ENCODE results near the gene FUT8.

The FUT8 gene

DNA sequence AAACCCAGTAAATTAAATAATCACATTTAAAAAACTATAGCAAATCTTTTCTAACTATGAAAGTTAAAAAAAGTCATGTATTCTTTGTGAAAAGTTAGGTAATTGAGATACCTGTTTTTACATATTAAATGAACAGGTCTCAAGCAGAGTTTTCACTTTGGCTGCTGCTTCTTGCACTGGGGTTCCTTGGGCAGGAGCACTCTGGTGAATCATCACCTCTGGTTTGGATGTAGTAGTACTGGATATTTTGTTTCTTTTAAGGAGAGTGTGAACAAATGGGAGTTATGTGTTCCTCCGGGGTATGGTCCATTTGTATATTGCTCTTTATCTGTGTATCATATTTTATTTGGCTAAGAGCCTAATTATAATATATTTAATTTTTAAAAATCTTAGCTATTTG lies 82.7 kb downstream of the FUT8 start:
- no peak for DNase-seq (ENCODE audit: low read depth)

DNA sequence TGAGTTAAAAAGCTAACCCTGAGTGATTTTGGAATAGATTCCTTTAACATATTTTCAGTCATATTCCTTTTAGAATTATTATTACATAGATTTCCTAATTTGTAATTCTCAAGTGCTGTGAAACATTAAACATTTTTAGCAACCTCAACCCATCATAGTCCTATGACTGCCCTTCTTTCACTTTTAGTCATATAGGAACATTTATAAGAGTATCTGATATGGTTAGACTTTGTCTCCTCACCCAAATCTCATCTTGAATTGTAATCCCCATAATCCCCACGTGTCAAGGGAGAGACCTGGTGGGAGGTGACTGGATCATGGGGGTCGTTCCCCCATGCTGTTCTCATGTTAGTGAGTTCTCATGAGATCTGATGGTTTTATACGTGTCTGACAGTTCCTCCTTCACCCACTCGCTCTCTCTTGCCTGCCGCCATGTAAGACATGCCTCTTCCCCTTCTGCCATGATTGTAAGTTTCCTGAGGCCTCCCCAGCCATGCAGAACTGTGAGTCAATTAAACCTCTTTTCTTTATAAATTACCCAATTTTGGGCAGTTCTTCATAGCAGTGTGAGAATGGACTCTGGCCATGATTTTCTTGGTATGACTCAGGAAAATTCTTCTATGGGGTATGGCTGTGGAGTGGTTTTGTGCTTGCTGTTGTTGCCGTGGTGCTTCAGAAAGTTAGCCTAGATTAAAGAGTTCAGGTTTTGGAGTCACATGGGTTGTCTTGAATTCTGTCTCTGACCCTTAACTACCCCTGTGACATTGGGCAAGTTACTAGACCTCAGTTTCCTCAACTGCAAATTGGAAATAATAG lies 83.9 kb downstream of the FUT8 start:
- no peak for DNase-seq (ENCODE audit: low read depth)

DNA sequence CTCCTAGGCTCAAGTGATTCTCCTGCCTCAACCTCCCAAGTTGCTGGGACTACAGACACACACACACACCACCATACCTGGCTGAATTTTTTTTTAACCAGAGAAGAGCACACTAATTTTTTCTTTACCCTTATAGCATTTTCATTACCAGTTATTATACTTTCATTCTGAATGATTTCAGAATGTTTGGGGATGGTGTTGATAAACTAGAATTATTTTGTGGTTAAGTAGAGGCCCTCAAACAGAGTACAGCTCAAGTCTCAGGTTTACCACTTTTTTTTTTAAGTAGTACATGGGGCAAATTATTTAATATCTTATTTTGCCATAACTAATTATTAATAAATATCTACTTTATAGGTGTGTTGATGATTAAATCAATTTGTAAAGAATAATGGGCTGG lies 86.6 kb downstream of the FUT8 start:
- DNase-seq (ENCODE audit: low read depth), result no peak

DNA sequence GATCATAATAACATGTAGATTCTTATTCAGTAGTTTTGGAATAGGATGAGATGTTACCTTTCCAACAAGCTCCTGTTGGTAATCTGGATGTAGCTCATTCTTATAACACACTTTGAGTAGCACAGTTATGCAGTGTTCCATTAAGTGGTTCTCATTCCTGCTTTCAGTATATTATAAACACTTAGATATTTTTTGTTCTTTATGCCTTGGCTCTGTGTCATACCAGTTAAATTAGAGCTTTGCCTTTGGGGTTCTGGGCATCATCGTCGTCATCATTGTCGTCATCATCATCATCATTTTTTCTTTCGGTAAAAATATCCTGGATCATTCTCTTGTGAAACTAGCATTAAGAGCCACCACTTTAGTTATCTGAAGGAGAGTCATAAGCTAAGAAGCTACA lies 87.5 kb downstream of the FUT8 start:
- DNase-seq (ENCODE audit: low read depth), result no peak

DNA sequence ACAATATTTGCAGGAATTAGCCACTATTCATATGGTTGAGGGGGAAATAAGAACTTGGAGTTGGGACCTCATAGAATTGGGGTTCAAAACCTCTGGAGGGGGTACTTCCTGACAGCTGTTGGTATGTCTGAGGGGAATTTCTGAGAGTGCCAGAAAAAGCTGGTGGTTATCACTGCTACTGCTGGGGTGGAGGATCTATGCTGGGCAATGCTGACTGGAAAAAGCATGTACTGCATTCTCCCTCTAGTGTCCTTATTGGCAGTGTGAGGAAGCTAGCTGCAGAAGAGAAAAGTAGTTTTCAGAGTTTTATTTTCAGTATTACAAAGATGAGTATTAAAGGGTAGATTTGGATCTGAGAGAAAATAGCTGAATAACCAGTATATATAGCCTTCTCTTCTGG lies 88.8 kb downstream of the FUT8 start:
- no peak for DNase-seq (ENCODE audit: low read depth)

DNA sequence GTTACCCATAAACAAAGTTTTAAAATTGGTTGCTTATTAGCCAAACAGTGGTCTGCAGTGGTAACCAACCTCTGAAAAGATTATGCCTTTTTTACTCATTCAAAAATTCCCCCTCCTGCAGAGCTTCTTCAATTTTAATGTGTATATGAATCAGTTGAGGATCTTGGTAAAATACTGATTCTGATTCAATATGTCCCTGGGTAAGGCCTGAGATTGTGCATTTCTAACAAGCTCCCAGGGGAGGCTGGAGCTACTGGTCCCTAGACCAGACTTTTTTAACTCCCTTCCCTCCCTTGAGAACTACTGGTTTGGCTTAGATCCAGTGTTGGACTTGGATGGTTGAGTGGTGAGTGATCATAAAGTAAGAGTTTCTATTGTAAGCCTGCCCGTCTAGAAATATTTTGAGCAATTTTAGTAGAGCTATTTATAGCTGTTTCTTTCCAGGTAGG lies 90.2 kb downstream of the FUT8 start:
- no peak for DNase-seq (ENCODE audit: low read depth)

DNA sequence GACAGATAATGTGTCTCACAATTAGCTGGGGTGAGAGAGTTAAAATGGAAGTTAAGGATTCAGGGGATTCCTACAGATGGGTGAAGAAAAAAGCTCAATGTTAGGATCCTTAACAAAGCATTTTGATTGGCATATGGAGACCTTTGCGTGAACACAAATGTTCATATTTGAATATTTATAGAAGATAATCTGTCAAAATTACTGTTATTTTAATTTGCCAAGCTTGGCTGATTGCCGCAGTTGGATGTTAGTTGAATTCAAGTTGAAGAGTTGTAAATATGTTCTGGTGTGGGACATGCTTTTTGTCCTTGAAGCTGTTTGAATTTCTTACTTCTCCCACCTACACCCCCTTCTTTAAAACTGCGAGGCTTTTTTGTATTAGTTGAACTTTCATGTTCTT lies 91.2 kb downstream of the FUT8 start:
- no peak for DNase-seq (ENCODE audit: low read depth)

DNA sequence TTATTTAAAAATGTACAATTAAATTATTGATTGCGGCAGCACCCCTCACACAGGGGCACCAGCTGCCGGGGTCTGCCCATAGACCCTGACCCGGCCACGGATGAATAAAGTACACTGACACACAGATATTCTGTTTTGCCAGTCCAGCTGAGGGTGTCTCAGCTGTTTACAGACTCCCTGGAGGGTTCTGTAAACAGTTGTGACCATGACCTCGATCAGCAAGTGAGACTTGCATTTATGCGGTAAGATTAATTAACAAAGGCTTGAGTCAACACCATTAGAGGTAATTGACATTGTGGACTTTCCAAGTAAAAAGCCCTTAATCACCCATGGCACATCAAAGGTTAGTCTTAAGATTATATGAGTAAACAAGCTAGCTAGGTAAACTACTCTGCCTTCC lies 94.3 kb downstream of the FUT8 start:
- no peak for DNase-seq (ENCODE audit: low read depth)

DNA sequence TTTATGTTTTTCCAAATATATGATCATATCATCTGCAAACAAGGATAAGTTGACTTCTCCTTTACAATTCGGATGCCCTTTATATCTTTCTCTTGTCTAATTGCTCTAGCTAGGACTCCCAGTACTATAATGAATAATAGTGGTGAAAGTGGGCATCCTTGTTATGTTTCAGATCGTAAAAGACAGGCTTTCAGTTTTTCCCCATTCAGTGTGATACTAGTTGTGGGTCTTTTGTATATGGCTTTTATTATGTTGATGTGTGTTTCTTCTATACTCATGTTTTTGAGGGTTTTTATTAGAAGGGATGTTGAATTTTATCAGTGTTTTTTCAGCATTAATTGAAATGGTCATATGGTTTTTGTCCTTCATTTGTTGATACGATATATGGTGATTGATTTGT lies 97.3 kb downstream of the FUT8 start:
- DNase-seq (ENCODE audit: low read depth), result no peak

DNA sequence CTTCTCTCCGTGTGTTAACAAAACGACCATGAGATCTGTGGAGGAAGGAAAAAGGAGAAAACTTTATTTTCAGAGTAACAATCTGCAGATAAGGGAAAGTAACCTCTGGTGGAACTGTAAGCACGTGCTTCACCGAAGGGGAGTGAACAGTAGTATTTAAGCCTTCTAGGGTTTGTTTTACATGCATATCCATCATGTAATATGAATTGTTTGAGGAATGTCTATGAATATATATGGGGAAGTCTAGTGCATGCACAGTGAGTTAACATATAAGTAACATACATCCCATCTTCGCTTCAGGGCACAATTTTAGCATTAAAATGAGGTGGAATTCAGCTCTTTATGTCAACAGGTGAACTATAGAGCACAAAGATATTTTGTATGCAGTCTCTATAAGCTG lies 101.1 kb downstream of the FUT8 start:
- no peak for DNase-seq (ENCODE audit: low read depth)

DNA sequence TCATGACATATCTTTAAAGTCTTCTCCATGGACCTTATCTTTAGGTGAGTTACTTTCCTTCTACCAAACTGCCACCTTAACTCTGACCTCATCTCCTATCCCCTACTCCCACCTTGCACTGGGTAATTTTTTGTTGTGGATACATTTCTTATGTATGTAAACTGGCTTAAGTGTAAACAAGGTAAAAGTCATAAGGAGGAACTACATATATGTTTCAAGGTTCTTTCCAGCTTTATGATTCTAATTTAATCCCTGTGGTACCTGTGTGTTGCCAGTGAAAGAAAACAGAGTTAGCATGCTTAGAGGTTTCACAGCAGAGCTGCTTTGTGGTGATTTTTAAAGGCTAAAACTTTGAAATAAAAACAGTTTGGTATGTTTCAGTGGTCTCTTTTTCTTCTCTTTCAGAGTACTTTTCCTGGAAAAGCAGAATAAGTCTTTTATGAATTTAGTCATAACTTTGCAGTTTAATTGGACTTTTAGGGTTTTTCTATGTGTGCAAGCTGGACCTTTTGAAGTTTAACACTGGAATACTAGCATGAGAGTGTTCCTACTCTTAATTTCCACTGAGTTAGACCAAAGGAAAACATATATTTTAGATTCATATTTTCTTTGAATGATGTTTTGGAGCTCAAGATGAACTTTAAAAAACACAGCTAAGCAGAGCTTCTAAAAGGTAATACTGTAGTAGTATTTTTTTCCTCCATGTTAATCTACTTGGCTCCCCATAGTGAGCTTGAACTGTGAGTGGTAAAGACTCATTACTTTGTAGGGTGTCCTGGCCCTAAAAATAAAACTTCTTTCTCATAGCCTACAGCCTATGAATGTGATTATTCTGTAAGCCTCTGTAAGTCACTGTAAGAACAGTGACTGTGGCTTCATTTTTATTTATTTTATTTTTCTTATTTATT lies 105.4 kb downstream of the FUT8 start:
- DNase-seq (ENCODE audit: low read depth), result no peak

DNA sequence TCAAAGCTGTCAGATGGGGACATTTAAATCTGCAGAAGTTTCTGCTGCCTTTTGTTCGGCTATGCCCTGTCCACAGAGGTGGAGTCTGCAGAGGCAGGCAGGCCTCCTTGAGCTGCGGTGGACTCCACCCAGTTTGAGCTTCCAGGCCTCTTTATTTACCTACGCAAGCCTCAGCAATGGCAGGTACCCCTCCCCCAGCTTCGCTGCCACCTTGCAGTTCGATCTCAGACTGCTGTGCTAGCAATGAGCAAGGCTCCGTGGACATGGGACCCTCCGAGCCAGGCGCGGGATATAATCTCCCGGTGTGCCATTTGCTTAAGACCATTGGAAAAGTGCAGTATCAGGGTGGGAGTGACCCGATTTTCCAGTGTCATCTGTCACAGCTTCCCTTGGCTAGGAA lies 115.5 kb downstream of the FUT8 start:
- no peak for DNase-seq (ENCODE audit: low read depth)

DNA sequence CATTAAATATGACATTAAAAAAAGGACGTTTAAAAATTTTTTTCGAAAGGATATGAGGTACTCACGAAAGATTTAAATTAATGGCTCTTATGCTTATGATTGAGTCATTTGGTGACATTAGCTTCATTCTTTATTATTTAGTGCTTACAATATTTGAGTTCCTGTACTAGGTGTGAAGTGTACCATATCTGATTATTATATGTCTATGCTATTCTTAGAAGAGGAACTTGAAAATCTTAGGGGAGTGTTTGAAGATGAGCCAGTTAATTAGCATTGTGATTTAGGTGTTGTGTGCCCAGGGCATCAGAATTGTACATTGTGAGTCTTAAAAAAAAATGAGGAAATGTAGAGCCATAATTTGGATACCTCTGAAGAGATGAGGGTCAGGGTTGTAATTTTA lies 118.6 kb downstream of the FUT8 start:
- DNase-seq (ENCODE audit: low read depth), result no peak

DNA sequence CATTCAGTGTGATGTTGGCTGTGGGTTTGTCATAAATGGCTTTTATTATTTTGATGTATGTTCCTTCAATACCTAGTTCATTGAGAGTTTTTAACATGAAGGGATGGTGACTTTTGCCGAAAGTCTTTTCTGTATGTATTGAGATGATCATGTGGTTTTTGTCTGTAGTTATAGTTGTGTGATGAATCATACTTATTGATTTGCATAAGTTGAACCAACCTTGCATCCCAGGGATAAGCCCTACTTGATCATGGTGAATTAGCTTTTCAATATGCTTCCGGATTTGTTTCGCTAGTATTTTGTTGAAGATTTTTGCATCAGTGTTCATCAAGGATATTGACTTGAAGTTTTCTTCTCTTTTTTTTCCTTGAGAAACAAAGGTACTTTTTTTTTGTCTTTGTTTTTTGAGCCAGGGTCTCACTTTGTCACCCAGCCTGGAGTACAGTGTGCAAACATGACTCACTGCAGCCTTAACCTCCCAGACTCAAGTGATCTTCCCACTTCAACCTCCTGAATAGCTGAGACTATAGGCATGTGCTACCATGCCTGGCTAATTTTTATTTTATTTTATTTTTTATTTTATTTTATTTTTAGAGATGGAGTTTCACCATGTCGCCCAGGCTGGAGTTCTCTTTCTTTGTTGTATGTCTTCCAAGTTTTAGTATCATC lies 121.3 kb downstream of the FUT8 start:
- DNase-seq (ENCODE audit: low read depth), result no peak

DNA sequence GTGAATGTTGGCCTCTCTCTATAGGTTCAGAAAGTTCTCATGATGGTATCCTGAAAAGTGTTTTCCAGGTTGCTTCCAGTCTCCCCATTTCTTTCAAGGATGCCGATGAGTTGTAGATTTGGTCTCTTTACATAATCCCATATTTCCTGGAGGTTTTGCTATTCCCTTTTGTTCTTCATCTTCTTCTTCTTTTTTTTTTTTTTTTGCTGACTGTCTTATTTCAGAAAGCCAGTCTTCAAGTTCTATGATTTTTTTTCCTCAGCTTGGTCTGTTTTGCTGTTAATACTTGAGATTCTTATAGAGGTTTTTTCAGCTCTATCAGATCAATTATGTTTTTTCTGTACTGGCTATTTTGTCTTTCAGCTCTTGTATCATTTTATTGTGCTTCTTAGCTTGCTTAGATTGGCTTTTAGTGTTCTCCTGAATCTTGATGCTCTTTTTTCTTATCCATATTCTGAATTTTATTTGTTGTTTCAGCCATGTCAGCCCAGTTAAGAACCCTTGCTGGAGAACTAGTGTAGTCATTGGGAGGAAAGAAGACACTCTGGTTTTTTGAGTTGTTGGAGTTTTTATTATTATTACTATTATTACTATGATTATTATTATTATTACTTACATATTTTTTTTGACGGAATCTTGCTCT lies 124.4 kb downstream of the FUT8 start:
- no peak for DNase-seq (ENCODE audit: low read depth)

DNA sequence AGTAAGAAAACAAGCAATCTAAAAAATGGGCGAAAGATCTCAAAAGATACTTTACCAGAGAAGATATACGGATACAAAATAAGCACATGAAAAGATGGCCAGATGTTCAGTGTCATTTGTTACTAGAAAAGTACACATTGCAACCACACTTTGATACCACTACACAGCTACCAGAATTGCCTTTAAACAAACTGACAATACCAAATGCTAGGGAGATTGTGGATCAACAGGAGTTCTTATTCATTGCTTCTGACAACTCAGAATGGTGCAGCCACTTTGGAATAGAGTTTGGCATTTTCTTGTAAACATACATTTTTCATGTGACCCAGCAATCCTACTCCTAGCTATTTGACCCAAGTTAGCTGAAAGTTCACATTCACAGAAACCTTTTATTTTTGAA lies 136.3 kb downstream of the FUT8 start:
- no peak for DNase-seq (ENCODE audit: low read depth)

DNA sequence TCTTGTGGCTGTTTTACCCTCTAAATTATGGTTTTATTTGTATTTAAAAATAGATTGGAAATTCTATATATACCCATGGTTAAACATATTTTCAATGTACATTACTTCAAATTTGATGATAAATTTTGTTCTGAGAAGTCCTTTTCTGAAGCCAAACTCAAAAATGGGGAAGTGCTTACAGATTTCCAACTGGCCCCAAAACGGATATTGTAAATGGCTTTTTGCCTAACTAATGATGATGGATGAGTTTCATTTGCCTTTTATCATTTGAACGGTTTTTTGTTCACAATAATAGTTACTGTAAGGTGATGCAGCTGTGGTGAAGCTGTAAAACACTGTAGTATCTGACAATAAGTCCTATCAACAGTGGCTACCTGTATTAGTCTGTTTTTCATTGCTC lies 136.9 kb downstream of the FUT8 start:
- DNase-seq (ENCODE audit: low read depth), result no peak

DNA sequence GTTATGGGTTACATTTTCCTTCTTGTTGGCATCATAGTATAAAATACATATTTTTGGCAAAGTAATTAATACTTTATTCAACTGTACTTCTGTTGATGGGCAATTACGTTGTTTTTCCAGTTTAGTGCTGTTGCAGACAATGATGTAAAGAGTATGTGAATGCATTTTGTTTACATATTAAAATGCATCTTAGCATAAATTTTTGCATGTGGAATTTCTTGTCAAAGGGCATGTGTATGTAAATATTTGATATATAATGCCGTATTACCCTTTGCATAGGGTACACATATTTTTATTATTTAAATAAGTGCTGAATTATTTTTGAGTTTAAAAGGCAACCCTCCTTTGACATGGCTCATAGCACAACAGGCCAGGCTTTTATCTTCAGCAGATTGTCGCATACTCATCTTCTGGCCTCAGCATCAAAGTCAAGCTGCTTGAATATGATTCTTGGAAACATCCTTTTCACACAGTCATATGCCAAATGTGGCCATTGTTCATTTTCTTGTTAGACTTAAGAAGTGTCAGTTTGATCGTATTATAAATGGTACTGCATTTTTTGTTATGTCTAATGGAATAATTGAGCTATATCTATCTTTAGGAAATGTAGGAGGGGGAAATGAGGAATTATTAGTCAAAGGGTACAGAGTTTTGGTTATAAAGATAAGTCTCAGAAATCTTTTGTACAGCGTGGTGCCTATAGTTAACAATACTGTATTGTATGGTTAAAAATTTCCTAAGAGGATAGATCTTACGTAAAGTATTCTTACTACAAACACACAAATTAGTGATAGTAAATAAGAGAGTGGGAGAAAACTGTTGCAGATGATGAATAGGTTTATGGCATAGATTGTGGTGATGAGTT lies 138.5 kb downstream of the FUT8 start:
- DNase-seq (ENCODE audit: low read depth), result no peak

DNA sequence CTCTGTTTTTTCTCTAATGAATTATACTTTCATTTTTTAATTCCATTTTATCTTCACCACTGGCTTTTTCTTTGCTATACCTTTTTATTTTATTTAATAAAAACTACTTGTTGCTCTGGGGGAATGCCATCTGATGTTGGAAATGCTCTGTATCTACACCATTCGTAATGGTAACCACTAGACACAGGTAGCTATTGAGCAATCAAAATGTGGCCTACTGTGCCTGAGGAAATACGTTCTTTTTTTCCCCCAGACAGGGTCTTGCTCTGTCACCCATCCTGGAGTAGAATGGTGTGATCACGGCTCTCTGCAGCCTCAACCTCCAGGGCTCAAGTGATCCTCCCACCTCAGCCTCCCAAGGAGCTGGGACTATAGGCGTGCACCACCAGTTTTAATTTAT lies 140.2 kb downstream of the FUT8 start:
- no peak for DNase-seq (ENCODE audit: low read depth)

DNA sequence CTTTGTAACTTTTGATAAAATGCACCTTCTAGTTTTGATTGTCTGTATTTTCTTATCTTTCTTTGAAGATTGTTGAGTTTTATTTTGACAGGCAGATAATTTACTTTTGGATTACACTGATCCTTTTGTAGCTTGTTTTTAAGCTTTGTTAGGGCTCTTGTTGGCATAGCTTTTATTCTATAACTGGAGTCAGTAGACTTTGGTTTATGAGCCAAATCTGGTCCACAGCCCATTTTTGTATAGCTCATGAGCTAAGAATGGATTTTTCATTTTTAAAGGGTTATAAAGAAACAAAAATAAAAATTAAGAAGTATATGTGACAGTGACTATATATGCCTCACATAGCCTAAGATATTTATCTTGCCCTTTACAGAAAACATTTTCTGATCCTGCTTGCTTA lies 142.3 kb downstream of the FUT8 start:
- no peak for DNase-seq (ENCODE audit: low read depth)

DNA sequence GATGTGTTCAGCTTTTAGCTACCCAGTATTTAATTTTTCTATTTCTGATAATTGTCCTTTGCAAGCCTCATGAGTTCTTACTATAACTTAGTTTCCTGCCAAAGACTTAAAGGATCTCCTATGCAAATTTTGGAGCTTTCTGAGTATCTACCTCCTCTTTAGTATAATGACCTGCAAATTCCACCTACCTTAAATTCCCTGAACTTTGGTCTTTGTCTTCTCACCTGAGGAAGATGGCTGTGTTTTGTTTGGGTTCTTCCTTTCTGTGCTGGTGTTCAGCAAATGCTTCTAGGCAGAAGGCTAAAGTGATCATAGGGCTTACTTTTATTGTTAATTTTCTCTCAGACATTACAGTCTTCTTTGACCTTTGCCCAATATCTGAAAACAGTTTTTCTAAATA lies 142.8 kb downstream of the FUT8 start:
- no peak for DNase-seq (ENCODE audit: low read depth)
